ENCODE results near the gene LPIN3.

Gene LPIN3

DNA sequence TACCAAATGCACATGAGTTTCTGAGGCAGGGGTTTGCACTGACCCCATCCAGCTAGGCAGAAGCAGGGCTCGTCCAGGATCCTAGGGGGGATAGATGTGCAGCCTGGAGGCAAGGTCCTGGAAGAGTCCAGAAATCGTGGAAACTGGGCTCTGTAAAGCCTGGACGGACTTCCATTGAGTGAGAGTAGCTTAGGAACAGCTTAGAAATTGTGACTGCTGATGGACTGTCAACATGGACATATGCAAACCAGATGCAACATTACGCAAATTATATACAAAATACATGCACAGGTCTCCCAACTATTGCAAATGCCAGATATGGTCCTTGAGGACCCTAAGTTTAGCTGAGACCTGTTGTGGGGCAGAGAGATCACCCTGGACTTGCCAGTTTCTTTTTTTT is 30.8 kb downstream of the LPIN3 start:
- DNase-seq (ENCODE audit: extremely low read depth, low read depth), result no peak
- H3K4me3 ChIP-seq (replicated peaks; ENCODE audit: low read depth, low read length), result no peak overlapping the region
- TF ChIP-seq, protein P1, sequence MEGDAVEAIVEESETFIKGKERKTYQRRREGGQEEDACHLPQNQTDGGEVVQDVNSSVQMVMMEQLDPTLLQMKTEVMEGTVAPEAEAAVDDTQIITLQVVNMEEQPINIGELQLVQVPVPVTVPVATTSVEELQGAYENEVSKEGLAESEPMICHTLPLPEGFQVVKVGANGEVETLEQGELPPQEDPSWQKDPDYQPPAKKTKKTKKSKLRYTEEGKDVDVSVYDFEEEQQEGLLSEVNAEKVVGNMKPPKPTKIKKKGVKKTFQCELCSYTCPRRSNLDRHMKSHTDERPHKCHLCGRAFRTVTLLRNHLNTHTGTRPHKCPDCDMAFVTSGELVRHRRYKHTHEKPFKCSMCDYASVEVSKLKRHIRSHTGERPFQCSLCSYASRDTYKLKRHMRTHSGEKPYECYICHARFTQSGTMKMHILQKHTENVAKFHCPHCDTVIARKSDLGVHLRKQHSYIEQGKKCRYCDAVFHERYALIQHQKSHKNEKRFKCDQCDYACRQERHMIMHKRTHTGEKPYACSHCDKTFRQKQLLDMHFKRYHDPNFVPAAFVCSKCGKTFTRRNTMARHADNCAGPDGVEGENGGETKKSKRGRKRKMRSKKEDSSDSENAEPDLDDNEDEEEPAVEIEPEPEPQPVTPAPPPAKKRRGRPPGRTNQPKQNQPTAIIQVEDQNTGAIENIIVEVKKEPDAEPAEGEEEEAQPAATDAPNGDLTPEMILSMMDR (IDR thresholded peaks at IDR 0.05; ENCODE audit: low read depth, low read length, missing control alignments), result no peak

DNA sequence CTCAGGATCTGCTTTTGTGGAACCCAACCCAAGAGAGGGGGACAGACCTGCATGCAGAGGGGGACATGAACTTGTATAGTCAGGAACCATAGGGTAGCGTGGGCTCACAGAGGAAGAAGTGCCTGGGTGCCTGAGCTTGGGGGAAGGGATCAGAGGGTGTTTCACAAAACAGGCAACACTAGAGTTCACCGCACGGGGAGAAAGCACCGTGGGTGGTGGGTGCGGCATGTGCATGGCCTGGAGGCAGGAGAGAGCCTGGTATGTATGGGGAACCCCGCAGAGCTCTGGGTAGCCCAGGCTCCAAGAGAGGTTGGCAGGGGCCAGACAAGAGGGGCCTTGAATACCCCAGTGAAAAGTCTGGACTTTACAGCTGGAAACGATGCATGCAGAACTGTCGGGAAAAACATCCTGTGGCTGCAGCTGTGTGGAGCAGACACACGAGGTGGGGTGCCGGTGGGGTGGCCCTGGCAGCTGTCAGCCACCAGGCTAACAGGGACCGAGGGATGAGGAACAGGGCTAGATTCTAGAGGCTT is 32.7 kb downstream of the LPIN3 start:
- DNase-seq (ENCODE audit: extremely low read depth, low read depth), result no peak
- TF ChIP-seq, protein P1 (IDR thresholded peaks at IDR 0.05; ENCODE audit: low read depth, low read length, missing control alignments), result no peak
- no peak overlapping the region for H3K4me3 ChIP-seq (replicated peaks; ENCODE audit: low read depth, low read length)

DNA sequence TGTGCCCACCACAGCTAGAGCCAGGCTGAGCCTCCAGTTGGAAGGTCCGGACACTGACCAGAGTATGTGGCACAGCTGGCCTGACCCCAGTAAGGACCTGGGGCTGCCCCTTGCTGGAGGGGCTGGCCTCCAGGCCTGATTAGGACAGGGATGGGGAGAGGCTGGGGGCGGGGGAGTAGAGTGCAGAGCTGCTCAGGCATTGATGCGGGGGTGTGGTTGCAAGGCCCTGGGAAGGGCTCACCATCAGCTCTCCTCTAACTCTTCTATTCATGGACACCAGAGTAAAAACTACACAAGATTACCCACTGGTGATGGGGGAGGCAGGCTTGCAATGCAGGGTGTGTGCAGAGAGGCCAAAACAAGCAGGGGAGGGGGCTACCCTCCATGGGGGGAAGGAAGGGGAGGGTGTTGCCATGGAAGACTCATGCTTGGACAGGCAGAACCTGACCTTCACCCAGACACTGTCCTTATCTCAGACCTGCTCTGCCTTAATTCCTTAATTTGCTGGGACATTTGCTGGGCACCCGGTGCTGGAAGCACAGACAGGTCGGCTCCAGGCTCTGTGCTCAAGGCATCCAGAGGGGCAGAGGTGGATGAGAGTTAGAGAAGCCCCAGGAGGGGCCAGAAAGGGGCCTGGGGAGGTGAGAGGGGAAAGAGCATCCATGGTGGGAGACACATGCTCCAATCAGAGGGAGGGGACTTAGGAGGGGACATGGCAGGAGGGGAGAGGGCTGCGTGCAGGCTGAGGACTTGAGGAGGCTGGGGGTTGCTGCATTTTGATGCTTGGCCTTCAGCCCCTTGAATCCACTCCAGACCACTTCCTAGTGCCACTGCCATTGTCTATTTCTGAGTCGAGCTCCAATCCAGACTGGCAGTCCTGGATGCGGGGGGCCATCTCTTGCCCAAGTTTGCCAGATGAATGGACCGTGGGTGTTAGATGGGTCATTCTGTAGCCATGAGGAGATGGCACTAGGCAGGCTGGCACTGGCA is 33.6 kb downstream of the LPIN3 start:
- TF ChIP-seq, protein P1 (IDR thresholded peaks at IDR 0.05; ENCODE audit: low read depth, low read length, missing control alignments), result no peak
- no peak overlapping the region for H3K4me3 ChIP-seq (replicated peaks; ENCODE audit: low read depth, low read length)
- no peak for DNase-seq (ENCODE audit: extremely low read depth, low read depth)

DNA sequence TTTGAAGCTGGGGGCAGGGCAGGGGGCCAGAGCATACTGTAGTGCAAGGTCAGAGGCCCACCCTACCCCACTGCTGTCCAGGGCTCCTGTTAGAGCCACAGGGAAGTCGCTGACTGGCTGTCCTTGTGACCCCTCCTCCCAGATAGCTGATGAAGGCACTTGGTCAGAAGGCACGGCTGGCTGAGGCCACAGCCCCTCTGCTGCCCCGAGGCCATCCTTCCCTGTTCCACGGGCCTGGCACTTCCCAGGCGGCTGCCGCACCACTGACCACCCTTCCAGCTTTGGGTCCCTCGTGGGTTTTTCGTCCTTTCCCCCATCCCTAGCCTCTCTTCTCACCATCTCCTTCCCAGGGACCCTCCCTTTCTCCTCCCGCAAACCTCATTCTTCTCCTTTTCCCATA is 35.2 kb downstream of the LPIN3 start:
- no peak for DNase-seq (ENCODE audit: extremely low read depth, low read depth)
- TF ChIP-seq, protein P1 (IDR thresholded peaks at IDR 0.05; ENCODE audit: low read depth, low read length, missing control alignments), result no peak
- no peak overlapping the region for H3K4me3 ChIP-seq (replicated peaks; ENCODE audit: low read depth, low read length)

DNA sequence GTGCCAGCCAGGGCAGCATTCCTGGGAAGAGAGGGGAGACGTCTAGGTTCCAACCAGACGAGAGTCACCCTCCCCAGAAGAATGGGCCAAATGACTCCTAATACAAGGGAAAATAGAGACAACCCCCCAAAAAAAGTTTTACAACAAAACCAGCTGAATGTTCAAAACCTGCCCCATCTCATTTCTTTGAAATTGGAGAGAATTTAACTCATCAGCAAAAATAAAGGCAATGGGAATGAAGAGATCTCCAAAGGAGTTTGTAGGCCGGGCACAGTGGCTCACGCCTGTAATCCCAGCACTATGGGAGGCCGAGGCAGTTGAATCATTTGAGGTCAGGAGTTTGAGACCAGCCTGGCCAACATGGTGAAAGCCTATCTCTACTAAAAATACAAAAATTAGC is 35.7 kb downstream of the LPIN3 start:
- DNase-seq (ENCODE audit: extremely low read depth, low read depth), result no peak
- H3K4me3 ChIP-seq (replicated peaks; ENCODE audit: low read depth, low read length), result no peak overlapping the region
- TF ChIP-seq, protein P1 (IDR thresholded peaks at IDR 0.05; ENCODE audit: low read depth, low read length, missing control alignments), result no peak

DNA sequence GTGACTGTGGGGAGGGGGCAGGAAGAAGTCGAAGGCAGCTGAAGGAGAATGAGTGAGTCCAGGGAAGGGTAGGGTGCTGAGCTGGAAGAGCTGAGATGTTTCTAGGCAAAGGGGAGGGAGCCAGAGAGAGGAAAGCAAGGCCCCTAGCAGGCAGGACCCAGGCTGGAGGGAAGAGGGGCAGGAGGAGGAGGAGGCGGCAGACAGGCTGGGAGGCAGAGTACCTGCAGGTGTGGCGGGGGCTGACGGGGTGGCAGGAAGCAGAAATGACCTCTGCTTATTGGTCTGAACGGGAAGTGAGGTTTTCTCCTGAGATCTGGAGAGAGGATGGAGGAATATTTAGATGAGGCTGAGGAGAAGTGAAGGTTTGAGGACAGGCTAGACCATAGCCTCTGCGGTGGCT is 36.7 kb downstream of the LPIN3 start:
- DNase-seq (ENCODE audit: extremely low read depth, low read depth), result no peak
- TF ChIP-seq, protein P1 (IDR thresholded peaks at IDR 0.05; ENCODE audit: low read depth, low read length, missing control alignments), result no peak

More for the DNA sequence above, 36.7 kb downstream of the LPIN3 start:
- H3K4me3 ChIP-seq (replicated peaks; ENCODE audit: low read depth, low read length), result no peak overlapping the region

Data from HFF-Myc (cell line).